Measurements from ENCODE around the gene FSHR.

GRCh38 chr2:49154140-49154539 is at the start of gene FSHR:
- TF ChIP-seq CTCF (IDR thresholded peaks at IDR 0.05; ENCODE audit: low read length) (no peak), EZH2phosphoT487 (IDR thresholded peaks at IDR 0.05; ENCODE audit: low read length) (no peak)

Measured in MM.1S (cell line).